Measurements from ENCODE around the gene HLA-DMB.
A peak's percentile ranks its signal among the peaks of the same experiment; 100 is the strongest.

Gene HLA-DMB

DNA sequence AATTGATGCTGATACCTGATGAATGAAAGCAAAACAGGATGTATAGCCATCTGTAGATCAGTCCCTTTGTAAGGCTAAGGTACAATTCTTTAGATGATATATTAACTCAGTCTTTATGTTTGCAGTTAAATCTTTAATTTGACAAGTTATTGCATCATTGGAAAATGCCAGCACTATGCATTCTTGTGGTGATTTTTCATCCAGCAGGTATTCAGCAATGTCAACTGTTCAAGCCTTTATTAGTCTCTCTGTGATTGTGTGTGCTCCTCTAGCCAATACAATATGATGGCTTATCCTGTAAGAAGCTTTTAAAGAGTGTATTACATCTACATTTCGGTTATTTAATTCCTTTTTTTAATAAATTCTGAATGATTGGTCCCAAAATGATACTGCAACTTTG, 34.3 kb downstream of the HLA-DMB start:
- no peak for DNase-seq (ENCODE audit: low spot score)

GRCh38 chr6:32905078-32905477, 35.8 kb downstream of the HLA-DMB start:
- no peak for DNase-seq (ENCODE audit: low spot score)

DNA sequence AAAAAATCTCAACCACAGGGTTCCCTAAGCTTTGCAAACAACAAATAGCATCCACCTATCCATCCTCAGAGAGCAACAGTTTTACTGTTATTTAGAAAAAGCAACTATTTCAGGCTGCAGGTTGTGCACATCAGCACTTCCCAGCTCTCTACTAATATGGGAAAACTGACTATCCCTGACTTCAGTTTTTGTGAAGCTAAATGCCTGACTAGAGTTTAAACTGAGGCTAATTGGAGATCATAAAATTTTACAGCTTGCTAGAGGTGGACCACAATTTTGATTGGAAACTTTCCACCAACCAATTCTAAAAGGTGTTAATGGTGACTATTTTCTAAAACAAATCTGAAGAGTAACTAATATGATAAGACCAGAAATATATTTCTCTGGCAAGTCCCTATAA, 36.9 kb downstream of the HLA-DMB start:
- DNase-seq (ENCODE audit: low spot score) = no peak

GRCh38 chr6:32895006-32895345, 45.9 kb downstream of the HLA-DMB start:
- DNase-seq (ENCODE audit: low spot score) = no peak

- DNase-seq (ENCODE audit: low spot score) = peak; percentile 94
These were observed 46.5 kb downstream of the HLA-DMB start for GRCh38 chr6:32894085-32895005.

- DNase-seq (ENCODE audit: low spot score) = no peak
These were observed 50.0 kb downstream of the HLA-DMB start for GRCh38 chr6:32890831-32891230.

- no peak for DNase-seq (ENCODE audit: low spot score)
These were observed 51.3 kb downstream of the HLA-DMB start for GRCh38 chr6:32889533-32889932.

DNA sequence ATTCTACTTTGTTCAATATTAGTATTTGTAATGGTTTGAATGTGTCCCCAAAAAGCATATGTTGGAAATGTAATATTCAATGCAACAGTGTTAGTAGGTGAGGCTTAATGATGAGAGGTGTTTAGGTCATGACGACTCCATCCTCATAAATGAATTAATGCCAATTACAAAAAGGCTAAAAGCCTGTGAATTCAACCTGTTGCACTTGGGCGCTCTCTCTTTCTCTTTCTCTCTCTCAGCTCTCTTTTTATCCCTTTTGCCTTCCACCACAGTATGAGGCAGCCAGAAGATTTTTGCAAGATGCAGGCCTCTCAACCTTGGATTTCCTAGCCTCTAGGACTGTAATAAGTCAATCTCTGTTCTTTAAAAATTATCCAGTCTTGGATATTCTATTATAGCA, 52.3 kb downstream of the HLA-DMB start:
- DNase-seq (ENCODE audit: low spot score) = no peak

- DNase-seq (ENCODE audit: low spot score) = no peak
These were observed 53.2 kb downstream of the HLA-DMB start for GRCh38 chr6:32887616-32888015.

- DNase-seq (ENCODE audit: low spot score) = no peak
These were observed 54.0 kb downstream of the HLA-DMB start for GRCh38 chr6:32886681-32887383.

DNA sequence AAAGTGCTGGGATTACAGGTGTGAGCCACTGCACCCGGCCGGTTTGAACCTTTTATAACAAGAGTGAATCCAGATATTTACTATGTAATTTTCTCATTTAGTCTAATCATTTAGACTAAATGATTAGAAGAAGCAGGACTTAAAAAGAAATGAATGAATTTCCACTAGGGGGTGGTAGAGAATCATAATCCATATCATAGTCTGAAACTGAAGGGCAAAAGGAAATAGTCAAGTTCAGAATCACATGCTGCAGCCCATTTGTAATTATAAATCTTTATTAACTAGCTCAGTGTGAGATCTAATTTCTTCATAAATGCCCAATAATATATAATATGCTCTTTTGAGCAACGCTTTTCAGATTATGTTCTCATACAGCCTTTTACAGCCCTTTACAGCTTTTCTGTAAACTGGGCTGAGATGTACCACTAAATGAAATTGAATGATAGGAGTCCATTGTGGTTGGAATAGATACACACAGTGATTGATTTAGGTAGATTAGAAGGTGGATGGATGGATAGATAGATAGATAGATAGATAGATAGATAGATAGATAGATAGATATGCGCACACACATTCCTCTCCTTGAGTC, 55.0 kb downstream of the HLA-DMB start:
- DNase-seq (ENCODE audit: low spot score) = no peak
